Suppressor macrophage treated with lipopolysaccharide for 4 hours (primary cell): ENCODE data around the gene KCNJ9.

Experiments used
- DNase-seq: peaks from one replicate; pipeline ENCODE4 v3.0.0-alpha.2; 2020

The KCNJ9 gene

GRCh38 chr1:160089883-160090282 is 8.5 kb downstream of the KCNJ9 start:
- no peak for DNase-seq

- no peak for DNase-seq
Measured at GRCh38 chr1:160090760-160091159, 9.4 kb downstream of the KCNJ9 start.

GRCh38 chr1:160091666-160092223 is 10.4 kb downstream of the KCNJ9 start:
- DNase-seq, result no peak

- DNase-seq, result no peak
Measured at GRCh38 chr1:160092366-160093068, 11.2 kb downstream of the KCNJ9 start.

- no peak for DNase-seq
Measured at GRCh38 chr1:160093069-160093395, 11.7 kb downstream of the KCNJ9 start.

GRCh38 chr1:160093624-160094290 is 12.4 kb downstream of the KCNJ9 start:
- no peak for DNase-seq

GRCh38 chr1:160094291-160094625 is 12.9 kb downstream of the KCNJ9 start:
- no peak for DNase-seq

GRCh38 chr1:160094806-160095205 is 13.5 kb downstream of the KCNJ9 start:
- DNase-seq, result no peak

- DNase-seq, result no peak
Measured at GRCh38 chr1:160095382-160096105, 14.2 kb downstream of the KCNJ9 start.

GRCh38 chr1:160096274-160097116 is 15.2 kb downstream of the KCNJ9 start:
- DNase-seq, result peak; percentile 77

- no peak for DNase-seq
Measured at GRCh38 chr1:160097151-160097910, 16.0 kb downstream of the KCNJ9 start.

GRCh38 chr1:160097911-160098851 is 16.8 kb downstream of the KCNJ9 start, which contains the start of gene IGSF8:
Gene IGSF8, minus strand, starts transcription at chr1:160098619. Its CDS starts 147 bp downstream, at chr1:160098472.
- DNase-seq, result peak; percentile 90

GRCh38 chr1:160098852-160099561 is 17.7 kb downstream of the KCNJ9 start:
- peak; percentile 98 for DNase-seq

GRCh38 chr1:160099716-160100375 is 18.5 kb downstream of the KCNJ9 start:
- no peak for DNase-seq

- peak; percentile 86 for DNase-seq
Measured at GRCh38 chr1:160101037-160101716, 19.8 kb downstream of the KCNJ9 start.

GRCh38 chr1:160101717-160102522 is 20.6 kb downstream of the KCNJ9 start:
- no peak for DNase-seq

GRCh38 chr1:160103658-160104408 is 22.5 kb downstream of the KCNJ9 start:
- no peak for DNase-seq
